Gastroesophageal sphincter (tissue), 4 donors: ENCODE measurements around the gene ARSK. TPM values are rescaled to one million over a fixed set of nuclear protein-coding genes. Genes with fewer than 3 reads are reported as not detected.

ENCODE experiments used
- ATAC-seq: fragments of 150-250 bp; one replicate; pipeline ENCODE4 v1.9.1; 2016; ENCODE audit warnings: mild to moderate bottlenecking, moderate library complexity
- H3K27ac ChIP-seq, 4 donors: fragments of 200-600 bp; sonication (generic) in 3 of 4; 1 replicate in 3 of 4; 2 replicates in 1 of 4; pipeline ENCODE4 v1.5.1; 2016 to 2019
- H3K27me3 ChIP-seq: fragments of 200-600 bp; sonication (generic); one replicate; pipeline ENCODE4 v1.5.1; 2019
- H3K36me3 ChIP-seq, 2 donors: fragments of 200-600 bp; sonication (generic); one replicate each; pipeline ENCODE4 v1.5.1; 2019; ENCODE audit warnings: control low read depth in 1 of 2
- H3K4me1 ChIP-seq, 3 donors: fragments of 200-600 bp; sonication (generic); 1 replicate in 2 of 3; 2 replicates in 1 of 3; pipeline ENCODE4 v1.5.1; 2016 to 2019; ENCODE audit warnings: control low read depth in 2 of 3
- H3K4me3 ChIP-seq, 2 donors: fragments of 200-600 bp; sonication (generic); one replicate each; pipeline ENCODE4 v1.5.1; 2019; ENCODE audit warnings: mild to moderate bottlenecking in 1 of 2, moderate library complexity in 1 of 2
- H3K9me3 ChIP-seq, 3 donors: fragments of 200-600 bp; sonication (generic); one replicate each; pipeline ENCODE4 v1.5.1; 2017 to 2019; ENCODE audit warnings: control low read depth in 2 of 3
- CTCF ChIP-seq, 4 experiments: fragments of 200-600 bp in 2 of 4; fragments of 450-650 bp in 2 of 4; sonication (generic) in 1 of 4; IDR thresholded peaks; one replicate each; pipeline ENCODE4 v1.5.1; 2017 to 2019; ENCODE audit warnings: antibody characterized with exemption in 4 of 4, mild to moderate bottlenecking in 2 of 4, moderate library complexity in 2 of 4
- EP300 ChIP-seq: sonication (generic); formaldehyde crosslinking; IDR thresholded peaks from one replicate; pipeline ENCODE4 v1.6.1; 2017; ENCODE audit warnings: antibody characterized with exemption, mild to moderate bottlenecking
- POLR2A ChIP-seq, 2 donors: fragments of 450-650 bp; IDR thresholded peaks; one replicate each; pipeline ENCODE4 v1.6.1; 2017; ENCODE audit warnings: antibody characterized with exemption in 2 of 2, mild to moderate bottlenecking in 2 of 2, moderate library complexity in 1 of 2
- POLR2AphosphoS5 ChIP-seq: sonication (generic); formaldehyde crosslinking; IDR thresholded peaks from one replicate; pipeline ENCODE4 v1.6.1; 2017; ENCODE audit warnings: antibody characterized with exemption
- WGBS, 2 donors: methylation state at CpG; one replicate each; pipeline ENCODE4 v1.1.5; 2018; ENCODE audit warnings: low coverage in 1 of 2; 5-methylcytosine and 5-hydroxymethylcytosine counted together
- total RNA-seq, 4 donors: library from RNA; depleted of rRNA; stranded (reverse); fragments of >200 nt; gene quantifications; one replicate each; pipeline ENCODE4 v1.1.0, GENCODE V29; 2016

Gene ARSK
- total RNA-seq, 4 donors from 2014 or later: 7.8 to 10.9 (median 8.6) TPM

- WGBS, 2 donors: 77 to 86% methylated on average over 4 of the region's 4 CpGs
- ATAC-seq: no peak
- no peak for TF ChIP-seq POLR2A (IDR thresholded peaks at IDR 0.05)
- no peak for TF ChIP-seq POLR2AphosphoS5
- TF ChIP-seq CTCF (IDR thresholded peaks at IDR 0.05): no peak
- no peak for TF ChIP-seq EP300
These were observed 10.5 kb downstream of the ARSK start for GRCh38 chr5:95565280-95565920.

DNA sequence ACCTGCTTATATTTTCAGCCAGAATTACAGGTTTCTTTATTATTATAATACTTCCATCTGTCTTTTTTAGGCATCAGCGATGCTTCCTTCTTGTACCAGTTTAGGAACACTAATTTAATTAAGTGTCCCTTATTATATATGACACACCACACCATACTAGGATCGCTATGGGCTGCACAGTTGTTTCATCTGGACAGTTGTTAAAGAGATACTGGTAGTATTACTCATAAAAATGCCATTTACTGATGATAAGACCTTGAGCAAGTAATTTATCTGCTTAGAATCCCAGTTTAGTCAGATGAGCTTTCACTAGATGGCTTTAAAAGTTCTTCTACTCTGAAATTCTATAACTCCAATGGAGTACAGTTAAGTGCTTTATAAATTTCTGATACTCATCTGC, 17.1 kb downstream of the ARSK start:
- Histone ChIP-seq H3K9me3 (no peaks in the 10 kb centered on the region), H3K27ac (no peak overlapping the region), H3K27me3 (no peaks in the 10 kb centered on the region), H3K36me3 (peaks cover 0 to 52% of the 10 kb centered on the region in 2 donors), H3K4me1 (no peaks in the 10 kb centered on the region), H3K4me3 (no peak overlapping the region)
- no peak for ATAC-seq
- TF ChIP-seq POLR2AphosphoS5 (no peak), EP300 (no peak), CTCF (IDR thresholded peaks at IDR 0.05) (no peak), POLR2A (IDR thresholded peaks at IDR 0.05) (no peak)
- WGBS, 2 donors: 95 to 100% methylated on average over 2 of the region's 2 CpGs

More at GRCh38 chr5:95565280-95565920, 10.5 kb downstream of the ARSK start:
- no peaks in the 10 kb centered on the region for H3K27me3 ChIP-seq
- H3K9me3 ChIP-seq: no peaks in the 10 kb centered on the region
- H3K27ac ChIP-seq: no peak overlapping the region
- no peak overlapping the region for H3K4me3 ChIP-seq
- H3K36me3 ChIP-seq: peaks cover 0 to 38% of the 10 kb centered on the region in 2 donors
- no peaks in the 10 kb centered on the region for H3K4me1 ChIP-seq

DNA sequence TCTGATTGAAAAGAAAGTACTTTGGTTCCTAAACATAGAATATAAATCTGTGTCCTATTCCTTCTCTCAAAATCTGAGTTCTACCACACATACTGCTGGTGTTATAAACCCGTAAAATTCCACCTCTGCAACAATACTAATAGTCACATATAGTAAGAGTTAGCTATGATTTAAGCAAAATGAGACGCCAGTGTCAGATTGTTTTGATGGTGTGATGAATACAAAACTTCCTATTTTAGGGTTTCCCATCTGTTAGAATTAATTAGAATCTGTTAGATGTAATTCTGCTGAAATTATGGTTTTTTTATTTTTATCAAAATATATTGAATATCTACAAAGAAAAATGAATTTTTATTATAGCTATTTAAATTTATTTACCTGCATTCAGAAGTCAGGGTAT, 26.7 kb downstream of the ARSK start:
- ATAC-seq: no peak
- WGBS, 2 donors: 95% methylated on average over 2 of the region's 2 CpGs
- Histone ChIP-seq H3K9me3 (no peaks in the 10 kb centered on the region), H3K4me1 (no peaks in the 10 kb centered on the region), H3K4me3 (no peak overlapping the region), H3K27ac (no peak overlapping the region), H3K27me3 (no peaks in the 10 kb centered on the region), H3K36me3 (peaks cover 0 to 8% of the 10 kb centered on the region in 2 donors)
- TF ChIP-seq EP300: no peak
- TF ChIP-seq POLR2AphosphoS5: no peak
- no peak for TF ChIP-seq POLR2A (IDR thresholded peaks at IDR 0.05)
- no peak for TF ChIP-seq CTCF (IDR thresholded peaks at IDR 0.05)

- 89 to 93% methylated on average over 1 of the region's 1 CpG for WGBS, 2 donors
- TF ChIP-seq POLR2A (IDR thresholded peaks at IDR 0.05) (no peak), EP300 (no peak), CTCF (IDR thresholded peaks at IDR 0.05) (no peak), POLR2AphosphoS5 (no peak)
- Histone ChIP-seq H3K27ac (no peak overlapping the region), H3K4me1 (no peaks in the 10 kb centered on the region), H3K27me3 (no peaks in the 10 kb centered on the region), H3K9me3 (no peaks in the 10 kb centered on the region), H3K4me3 (no peak overlapping the region), H3K36me3 (peaks cover 0 to 8% of the 10 kb centered on the region in 2 donors)
- ATAC-seq: no peak
These were observed 29.1 kb downstream of the ARSK start for GRCh38 chr5:95583992-95584391.

GRCh38 chr5:95590880-95591279, 36.0 kb downstream of the ARSK start:
- no peak for TF ChIP-seq EP300
- TF ChIP-seq CTCF (IDR thresholded peaks at IDR 0.05): no peak
- TF ChIP-seq POLR2A (IDR thresholded peaks at IDR 0.05): no peak
- TF ChIP-seq POLR2AphosphoS5: no peak
- Histone ChIP-seq H3K36me3 (peaks cover 0 to 12% of the 10 kb centered on the region in 2 donors), H3K9me3 (no peaks in the 10 kb centered on the region), H3K4me1 (no peaks in the 10 kb centered on the region), H3K27ac (no peak overlapping the region), H3K27me3 (no peaks in the 10 kb centered on the region), H3K4me3 (no peak overlapping the region)
- 86 to 92% methylated on average over 1 of the region's 1 CpG for WGBS, 2 donors
- no peak for ATAC-seq
